ENCODE measurements around the gene PNPO. TPM values are rescaled to one million over a fixed set of nuclear protein-coding genes. Genes with fewer than 3 reads are reported as not detected.

The PNPO gene
- total and polyA plus RNA-seq, 2 of the 8 experiments (the other 6 are each of a cell fraction or from before 2014, with no cell fraction given): 7.0 to 8.1 TPM

GRCh38 chr17:47969930-47970724, 28.8 kb downstream of the PNPO start:
- no peak for FAIRE-seq
- ChIA-PET CTCF (ENCODE audit: partially characterized antibody) (interaction anchor here (0.5 to 40.5 kb wide), 30 partner anchors 8 to 1021 kb away, joined by 3 to 1010 read pairs (median 4); partner anchors contain the start of genes CBX1, PNPO, PRR15L and SCRN2), POLR2A (ENCODE audit: partially characterized antibody) (interaction anchor here (1.0 to 2.4 kb wide), 25 partner anchors 11 to 133 kb away, joined by 3 to 16 read pairs (median 4); partner anchors contain the start of genes CBX1, NFE2L1, PRR15L and SP2)
- no peak overlapping the region for H3K4ac ChIP-seq (replicated peaks; ENCODE audit: insufficient read length, low read depth, low read length)
- H3K9me3 ChIP-seq (ENCODE audit: insufficient read depth in 2 of 2, low read depth in 1 of 2, low read length in 1 of 2): no peaks in the 10 kb centered on the region
- H2AK5ac ChIP-seq (ENCODE audit: low read depth, low read length): no peak overlapping the region
- no peak overlapping the region for H3K9ac ChIP-seq (replicated peaks in 1 of 4; ENCODE audit: extremely low read depth in 1 of 4, low read depth in 3 of 4, low read length in 3 of 4)
- H3K36me3 ChIP-seq (ENCODE audit: control insufficient read depth in 2 of 4, insufficient read depth in 4 of 4, low read length in 3 of 4): peaks cover 5 to 12% (median 10%) of the 10 kb centered on the region in 4 experiments; a peak in 4 of 8 replicates
- DNase-seq (ENCODE audit: low read depth in 1 of 2, low spot score in 2 of 2): no peak
- no peaks in the 10 kb centered on the region for H3K79me1 ChIP-seq (ENCODE audit: low read depth, low read length)
- peak overlapping the region; percentile 100 for H2AFZ ChIP-seq (ENCODE audit: low read length)
- H3K4me1 ChIP-seq (replicated peaks in 1 of 4; ENCODE audit: control insufficient read depth in 3 of 4, insufficient read depth in 4 of 4, low read length in 3 of 4): peaks cover 0 to 6% (median 3%) of the 10 kb centered on the region in 4 experiments; a peak in 6 of 7 replicates
- H3K14ac ChIP-seq (ENCODE audit: insufficient read length): no peak overlapping the region
- H2BK20ac ChIP-seq (ENCODE audit: low read length): 0 out of 2 replicates have a peak overlapping the region, but pooled peaks have one; percentile 52
- peak overlapping the region; percentile 64; the same call in 1 of the 2 replicates for H3K18ac ChIP-seq (ENCODE audit: extremely low read depth, low read length)
- 63% methylated on average over 15 of the region's 15 CpGs; no CpG with 5 or more reads in 1 of the 2 experiments for WGBS, 2 experiments (ENCODE audit: extremely low coverage in 1 of 2, insufficient coverage in 1 of 2, insufficient read length in 1 of 2, insufficient replicate concordance in 2 of 2, low coverage in 1 of 2, low lambda C conversion rate in 2 of 2, missing lambda C conversion rate in 1 of 2)
- peaks cover 0 to 12% of the 10 kb centered on the region in 2 experiments; a peak in 1 of 4 replicates for H3K79me2 ChIP-seq (ENCODE audit: control insufficient read depth in 1 of 2, insufficient read depth in 2 of 2, low read length in 2 of 2)
- H2BK12ac ChIP-seq (ENCODE audit: low read depth, low read length): peak overlapping the region; percentile 88; the same call in 1 of the 2 replicates
- H2BK120ac ChIP-seq (replicated peaks; ENCODE audit: low read depth, low read length): peak overlapping the region; percentile 30
- peak overlapping the region; percentile 58 for H4K5ac ChIP-seq (ENCODE audit: insufficient read length, low read depth, low read length)
- no peak overlapping the region for H3K56ac ChIP-seq (replicated peaks; ENCODE audit: insufficient read length, low read depth, low read length)
- H4K91ac ChIP-seq (replicated peaks; ENCODE audit: insufficient read length, low read length): peak overlapping the region; percentile 12
- H3K27me3 ChIP-seq (replicated peaks in 1 of 4; ENCODE audit: control insufficient read depth in 3 of 4, extremely low read depth in 1 of 4, insufficient read depth in 3 of 4, low read length in 3 of 4): no peaks in the 10 kb centered on the region
- H3K27ac ChIP-seq (ENCODE audit: low read depth, low read length): no peak overlapping the region
- H2BK15ac ChIP-seq (ENCODE audit: low read length): peak overlapping the region; percentile 99
- H3K4me3 ChIP-seq (ENCODE audit: extremely low read depth in 1 of 4, insufficient read depth in 2 of 4, low read depth in 3 of 4, low read length in 4 of 4): peak overlapping the region in 2 of 4 experiments; percentile 7 to 45; a peak in 3 of 8 replicates
- H4K8ac ChIP-seq (ENCODE audit: extremely low read depth, insufficient read depth, low read length): 0 out of 2 replicates have a peak overlapping the region, but pooled peaks have one; percentile 40
- H3K23me2 ChIP-seq (ENCODE audit: low read depth, low read length): peaks cover 4% of the 10 kb centered on the region
- H3K4me2 ChIP-seq (ENCODE audit: insufficient read depth in 1 of 2, low read depth in 2 of 2, low read length in 2 of 2): peak overlapping the region; percentile 67 to 81
- no peak overlapping the region for H3K23ac ChIP-seq (ENCODE audit: insufficient read length)
- H4K20me1 ChIP-seq (replicated peaks in 1 of 2; ENCODE audit: control insufficient read depth in 1 of 2, insufficient read depth in 2 of 2, low read length in 2 of 2): no peaks in the 10 kb centered on the region
- no peak overlapping the region for H2BK5ac ChIP-seq (ENCODE audit: low read depth, low read length)
- TF ChIP-seq SIRT6 (IDR thresholded peaks at IDR 0.05; ENCODE audit: low read length) (no peak), TAF1 (IDR thresholded peaks at IDR 0.05; ENCODE audit: low read depth, low read length) (no peak), MAX (IDR thresholded peaks at IDR 0.05) (no peak), BRCA1 (IDR thresholded peaks at IDR 0.05; ENCODE audit: low read depth, low read length) (no peak), RXRA (IDR thresholded peaks at IDR 0.05; ENCODE audit: insufficient read depth, low read depth, low read length) (no peak)

Data from H1 (cell line).